SK-N-DZ (cell line): ENCODE data around the gene PTPRT.
A peak's percentile ranks its signal among the peaks of the same experiment; 100 is the strongest.

ENCODE experiments used
- DNase-seq: peaks from one replicate; pipeline ENCODE4 v3.0.0-alpha.2; 2015; ENCODE audit warnings: low spot score

Gene PTPRT

DNA sequence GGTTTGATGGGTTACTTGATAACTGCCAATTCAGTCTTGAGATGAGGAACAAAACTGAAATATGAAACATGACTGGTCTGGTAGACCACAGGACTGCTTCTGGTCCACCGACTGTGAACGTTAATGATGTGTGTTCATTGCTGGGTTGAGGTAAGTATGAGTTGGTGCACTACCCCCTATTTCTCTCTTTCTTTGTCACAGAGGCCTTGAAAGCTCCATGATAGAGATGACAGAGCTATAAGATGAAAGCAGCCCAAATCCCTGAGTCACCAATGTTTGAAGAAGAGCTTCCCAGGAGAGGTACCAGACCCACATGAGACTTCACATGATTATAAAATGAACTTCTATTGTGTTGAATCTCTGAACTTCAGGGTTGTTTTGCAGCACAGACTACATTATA is 555.5 kb downstream of the PTPRT start:
- no peak for DNase-seq

DNA sequence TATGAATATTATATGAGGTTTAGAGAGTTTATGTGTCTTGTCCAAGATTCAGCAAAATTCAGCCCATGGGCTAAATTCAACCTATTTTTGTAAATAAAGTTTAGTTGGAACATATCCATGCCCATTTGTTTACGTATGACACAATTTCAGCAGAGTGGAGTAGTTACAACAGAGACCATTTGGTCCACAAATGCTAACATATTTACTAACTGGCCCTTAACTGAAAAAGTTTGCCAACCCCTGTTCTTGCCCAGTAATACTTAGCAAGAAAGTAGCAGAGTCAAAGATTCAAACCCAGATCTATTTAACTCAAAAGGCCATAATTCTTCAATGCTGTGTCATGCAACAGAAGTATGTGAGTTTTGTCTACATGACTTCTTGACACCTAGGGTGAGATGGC is 561.0 kb downstream of the PTPRT start:
- DNase-seq, result no peak

DNA sequence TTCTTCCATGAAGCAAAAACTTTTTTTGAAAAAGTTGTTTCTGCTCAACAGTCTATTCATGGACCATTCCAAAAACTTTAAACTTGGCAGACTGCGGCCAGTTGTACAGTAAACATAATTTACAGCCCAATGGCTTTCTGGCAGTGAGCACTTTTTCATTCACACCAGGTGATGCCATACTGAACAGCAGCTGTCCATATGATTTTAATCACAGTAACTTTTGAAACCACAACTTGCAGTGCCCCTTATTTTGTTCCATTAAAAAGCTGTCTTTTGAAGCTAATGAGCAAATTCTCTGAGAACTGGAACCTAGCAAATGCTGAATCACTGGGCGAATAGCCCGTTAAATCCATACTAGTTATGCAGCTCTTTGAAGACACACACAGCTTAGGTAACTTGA is 576.6 kb downstream of the PTPRT start:
- DNase-seq, result no peak

DNA sequence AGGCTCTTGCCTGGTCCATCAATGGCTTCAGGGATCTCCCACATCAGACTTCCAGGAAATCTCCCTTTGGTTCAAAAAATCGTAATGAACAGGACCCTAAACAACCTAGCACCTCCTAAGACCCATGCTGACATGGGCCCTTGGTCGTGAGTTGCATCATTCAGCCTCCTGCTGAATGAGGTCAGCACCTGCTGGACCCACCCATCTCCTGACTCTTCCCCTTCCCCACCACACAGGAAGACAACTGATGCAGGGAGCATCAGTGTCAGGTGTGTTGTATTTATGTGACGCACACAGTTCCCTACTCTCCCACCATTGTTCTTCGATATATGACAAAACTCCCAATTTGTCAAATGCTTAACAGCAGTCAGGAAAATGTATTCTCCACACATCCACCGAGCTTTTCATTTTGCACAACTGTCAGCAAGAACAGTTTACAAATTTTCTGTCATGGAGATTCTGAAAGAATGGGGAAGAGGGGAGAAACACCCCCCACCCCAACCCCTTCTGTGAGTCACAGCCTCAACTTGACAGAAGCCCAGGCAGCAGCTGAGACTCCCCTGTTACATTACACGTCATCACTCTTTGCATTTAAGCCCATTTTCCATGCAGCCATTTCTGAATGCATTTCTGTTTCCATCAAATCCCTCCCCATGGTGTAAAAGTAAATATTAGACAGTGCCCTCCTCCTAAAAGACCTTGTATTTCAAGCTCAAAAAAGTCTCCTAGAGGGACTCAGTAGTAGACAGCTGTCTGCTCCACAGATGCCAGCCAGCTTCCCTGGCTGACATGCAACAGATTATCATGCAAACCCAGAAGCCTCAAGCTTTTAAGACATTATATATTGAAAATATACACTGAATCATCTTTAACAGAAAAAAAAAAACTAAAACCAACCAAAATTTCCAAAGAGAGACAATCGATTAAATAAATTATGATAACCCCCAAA is 577.5 kb downstream of the PTPRT start:
- no peak for DNase-seq

DNA sequence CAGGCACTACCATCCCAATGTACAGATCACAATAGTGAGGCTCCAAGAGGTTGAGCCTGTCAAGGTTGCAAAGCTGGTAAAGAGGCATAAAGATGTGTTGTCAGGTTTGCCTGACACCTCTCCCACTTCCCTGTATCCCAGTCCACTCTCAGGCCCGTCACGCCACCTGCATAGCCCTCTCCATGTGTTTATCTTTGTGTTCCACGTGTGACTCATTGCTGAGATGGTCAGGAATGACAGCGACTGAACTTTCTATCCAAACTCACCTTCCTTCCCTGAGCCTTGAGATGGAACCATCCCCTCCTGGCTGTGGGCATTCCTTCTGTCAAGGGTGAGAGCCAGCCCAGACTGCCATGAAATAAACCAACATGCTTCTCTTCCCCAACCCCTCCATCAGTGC is 578.3 kb downstream of the PTPRT start:
- DNase-seq, result no peak

DNA sequence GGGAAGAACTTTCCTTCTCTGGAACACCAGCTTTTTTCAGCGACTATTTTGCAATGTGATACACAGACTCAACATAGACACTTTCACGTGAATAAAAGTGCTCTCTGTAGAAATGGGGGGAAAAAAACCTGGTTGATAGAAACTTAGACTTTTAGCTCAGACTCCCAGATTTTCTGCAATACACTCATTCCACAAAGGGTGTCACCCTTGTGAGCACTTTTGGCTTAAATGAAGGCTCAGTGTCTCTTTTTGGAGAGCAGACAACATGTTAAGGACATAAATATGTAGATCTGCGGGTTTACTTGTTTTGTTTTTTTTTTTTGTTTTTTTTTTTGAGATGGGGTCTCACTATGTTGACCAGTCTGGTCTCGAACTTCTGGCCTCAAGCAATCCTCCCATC is 579.6 kb downstream of the PTPRT start:
- DNase-seq, result no peak

DNA sequence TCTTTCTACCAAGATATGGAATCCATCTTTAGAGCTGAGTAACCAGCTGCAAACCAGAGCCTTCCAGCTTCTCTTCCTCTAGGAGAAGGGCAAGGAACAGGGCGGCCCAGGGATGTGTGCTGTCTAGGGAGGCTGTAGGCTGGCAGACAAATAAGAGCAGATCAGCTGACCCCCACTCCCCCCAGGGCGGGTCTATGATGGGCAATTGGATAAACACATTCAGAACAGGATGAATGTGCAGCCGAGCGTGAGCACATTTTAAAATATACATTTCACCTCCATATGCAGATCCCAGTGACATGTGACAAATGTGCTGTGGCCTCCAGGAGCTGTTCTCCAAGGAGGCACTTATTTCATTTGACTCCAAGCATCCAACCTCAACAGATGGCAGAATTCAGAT is 580.1 kb downstream of the PTPRT start:
- no peak for DNase-seq

DNA sequence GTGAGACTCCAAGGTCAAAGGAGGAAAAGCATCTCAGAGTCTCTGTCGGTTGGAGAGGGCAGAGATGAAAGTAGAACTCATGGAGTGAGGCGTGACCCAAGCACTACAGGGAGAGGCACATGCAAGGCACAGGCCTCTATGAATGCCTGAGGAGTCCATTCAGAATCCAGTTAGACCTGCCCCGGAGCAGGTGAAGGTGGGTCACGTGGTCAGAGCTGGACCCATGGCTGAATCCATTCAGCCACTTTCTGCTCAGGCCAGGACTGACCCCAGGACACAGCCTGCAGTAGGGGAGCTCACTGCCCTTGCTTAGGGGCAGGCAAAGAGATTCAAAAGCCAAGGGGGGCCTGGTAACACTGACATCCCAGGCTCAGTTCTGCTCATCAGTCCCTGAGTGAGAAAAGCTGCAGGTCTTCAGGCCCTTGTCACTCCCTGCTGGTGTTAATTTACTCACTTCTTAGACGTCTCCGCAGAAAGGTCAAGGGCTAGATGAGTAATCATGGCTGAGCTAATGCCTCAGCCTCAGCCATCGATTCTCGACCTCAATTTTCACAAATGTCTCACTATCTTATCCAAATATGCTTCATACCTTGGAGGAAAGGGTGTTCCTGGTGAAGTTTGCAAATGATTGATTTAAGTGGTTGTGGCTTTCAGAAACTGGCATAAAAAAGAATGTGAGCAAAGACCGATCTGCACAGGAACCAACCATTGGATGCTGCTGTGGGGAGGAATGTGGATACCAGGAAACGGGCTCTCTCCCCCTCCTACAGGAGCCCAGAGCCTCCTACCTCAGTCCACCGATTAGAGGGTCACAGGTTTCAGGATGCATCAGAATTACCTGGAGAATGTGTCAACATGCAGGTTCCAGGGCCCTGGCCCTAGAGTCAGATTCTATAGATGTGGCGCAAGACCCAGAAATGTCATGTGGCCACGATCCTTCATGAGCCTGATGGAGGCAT is 584.4 kb downstream of the PTPRT start:
- no peak for DNase-seq

DNA sequence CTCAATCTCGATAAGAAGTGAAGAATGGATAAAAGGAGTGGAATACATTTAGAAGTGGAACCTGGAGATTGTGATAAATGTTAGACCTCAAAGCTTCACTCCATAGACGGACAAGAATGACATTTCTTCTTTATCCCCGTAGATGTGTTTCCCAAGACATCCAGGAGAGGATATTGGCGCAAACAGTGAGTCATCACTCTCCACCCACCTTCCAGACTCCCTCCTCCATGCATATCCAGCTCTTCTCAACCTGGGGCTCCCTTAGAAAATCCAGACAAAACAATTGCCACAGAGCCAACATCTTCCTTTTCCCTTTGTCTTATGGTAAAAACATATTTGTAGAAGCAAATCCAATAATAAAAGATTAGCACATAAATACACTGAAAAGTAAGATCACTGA is 586.1 kb downstream of the PTPRT start:
- no peak for DNase-seq

DNA sequence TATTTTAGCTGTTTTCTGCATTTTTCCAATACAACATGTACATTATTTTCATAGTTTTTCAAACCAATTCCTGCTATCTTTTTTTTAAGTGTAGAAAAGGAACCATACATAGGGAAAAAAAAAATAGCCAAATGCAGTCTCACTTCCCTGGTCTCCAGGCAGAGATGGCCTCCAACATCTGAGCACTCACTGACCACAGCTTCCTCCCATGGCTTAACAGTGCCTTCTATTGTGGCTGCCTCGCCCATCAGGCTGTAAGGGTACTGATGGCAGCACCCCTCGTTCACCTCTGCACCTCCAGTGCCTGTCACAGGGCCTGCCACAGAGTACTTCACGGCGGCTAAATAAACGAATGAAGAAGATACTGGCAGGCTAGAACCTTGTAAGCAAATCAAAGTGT is 591.1 kb downstream of the PTPRT start:
- no peak for DNase-seq

DNA sequence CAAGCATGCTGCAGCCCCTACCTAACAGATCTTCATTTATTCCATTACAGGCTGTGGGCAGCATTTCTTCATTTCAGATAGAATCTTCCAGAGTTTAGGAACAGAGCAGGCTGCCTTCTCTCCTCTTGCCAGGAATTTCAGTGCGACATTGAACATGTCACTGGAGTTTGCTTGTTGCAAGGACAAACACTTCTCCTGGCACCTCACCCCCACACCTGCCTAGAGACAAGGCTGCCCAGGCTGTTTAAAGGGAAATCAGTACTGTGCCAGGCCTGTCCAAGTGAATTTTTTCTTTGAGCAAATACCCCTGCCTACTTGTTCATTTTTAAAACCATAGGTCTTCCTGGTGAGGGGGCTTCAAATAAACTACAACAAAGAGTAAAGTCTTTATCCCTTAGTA is 594.1 kb downstream of the PTPRT start:
- DNase-seq, result no peak

DNA sequence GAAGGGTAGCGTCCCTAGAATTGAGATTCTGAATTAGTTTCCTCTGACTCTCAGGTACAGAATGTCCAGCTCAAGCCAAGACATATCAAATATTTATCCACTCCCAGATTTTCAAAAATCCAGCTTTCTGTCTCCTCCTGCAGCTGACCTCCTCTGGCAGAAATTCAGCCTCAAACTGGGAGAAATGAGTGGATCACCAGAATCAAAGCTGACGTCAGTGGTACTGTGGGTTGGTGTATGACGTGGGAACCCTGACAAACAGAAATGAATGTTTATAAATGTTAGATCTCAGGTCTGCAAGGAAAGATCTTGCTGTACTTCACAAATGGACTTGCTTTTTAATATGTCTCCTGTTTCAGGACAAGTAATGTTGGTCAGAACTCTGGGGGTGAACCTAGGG is 595.0 kb downstream of the PTPRT start:
- DNase-seq, result no peak

DNA sequence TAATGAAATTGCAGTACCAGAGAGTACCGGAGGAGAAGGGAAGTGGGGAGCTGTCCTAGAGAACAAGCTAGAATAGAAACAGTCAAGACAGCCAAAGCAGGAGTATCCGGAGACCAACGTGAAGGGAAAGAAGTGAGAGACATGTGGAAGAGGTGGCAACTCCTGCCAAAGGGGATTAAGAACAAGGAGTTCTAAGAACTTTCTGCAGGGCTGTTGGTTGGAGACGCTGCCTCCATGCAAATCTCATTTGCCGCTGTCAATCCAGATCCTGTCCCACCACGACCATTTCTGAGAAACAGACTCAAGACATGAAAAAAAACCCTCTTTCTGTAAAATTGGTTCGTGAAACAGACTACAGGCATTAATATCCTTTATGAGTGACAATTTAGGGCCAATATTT is 595.7 kb downstream of the PTPRT start:
- DNase-seq, result no peak

DNA sequence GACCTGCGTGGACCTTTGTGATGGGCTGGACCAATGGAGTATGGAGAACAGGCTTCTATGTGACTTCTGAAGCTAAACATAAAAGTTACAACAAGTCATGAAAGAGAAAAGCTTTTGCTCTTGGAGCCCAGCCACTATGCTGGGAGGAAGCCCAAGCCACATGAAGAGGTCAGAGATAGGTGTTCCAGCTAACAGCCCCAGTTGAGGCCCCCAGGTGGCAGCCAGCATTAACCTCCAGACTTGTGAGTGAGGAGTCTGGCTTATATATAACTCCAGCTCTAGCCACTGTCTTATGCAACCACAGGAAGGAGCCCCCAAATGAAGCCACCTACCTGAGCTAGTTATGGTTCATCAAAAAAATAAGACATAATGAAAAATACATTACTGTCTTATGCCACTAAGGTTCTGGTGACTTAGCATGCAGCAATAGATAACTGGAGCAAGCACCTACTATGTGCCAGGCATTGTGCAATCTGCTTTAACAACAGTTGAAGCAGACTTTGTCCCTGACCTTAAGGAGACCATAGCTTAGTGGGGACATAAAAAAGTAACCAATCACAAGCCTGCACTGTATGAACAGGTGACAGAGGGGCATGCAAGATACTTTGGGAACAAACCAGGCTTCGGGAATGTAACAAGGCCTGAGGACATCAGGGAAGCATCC is 599.6 kb downstream of the PTPRT start:
- DNase-seq, result no peak

DNA sequence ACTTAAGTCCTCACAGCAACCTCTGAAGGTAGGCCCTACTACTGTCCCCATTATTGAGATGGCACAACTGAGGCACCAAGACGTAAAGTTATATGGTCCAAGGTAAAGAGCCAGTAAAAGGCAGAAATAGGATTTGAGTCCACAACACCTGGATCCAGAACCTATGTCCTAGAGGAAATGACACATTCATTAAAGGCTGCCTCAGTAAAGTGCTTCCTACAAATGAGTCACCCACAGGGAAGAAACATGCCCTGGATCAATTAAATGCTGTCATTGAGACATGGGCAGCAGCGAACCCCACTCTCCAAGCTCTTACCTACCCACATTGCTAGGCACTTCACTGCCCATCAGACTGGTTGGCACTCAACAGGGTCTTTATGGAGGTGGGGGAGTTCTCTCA is 600.9 kb downstream of the PTPRT start:
- DNase-seq, result no peak

DNA sequence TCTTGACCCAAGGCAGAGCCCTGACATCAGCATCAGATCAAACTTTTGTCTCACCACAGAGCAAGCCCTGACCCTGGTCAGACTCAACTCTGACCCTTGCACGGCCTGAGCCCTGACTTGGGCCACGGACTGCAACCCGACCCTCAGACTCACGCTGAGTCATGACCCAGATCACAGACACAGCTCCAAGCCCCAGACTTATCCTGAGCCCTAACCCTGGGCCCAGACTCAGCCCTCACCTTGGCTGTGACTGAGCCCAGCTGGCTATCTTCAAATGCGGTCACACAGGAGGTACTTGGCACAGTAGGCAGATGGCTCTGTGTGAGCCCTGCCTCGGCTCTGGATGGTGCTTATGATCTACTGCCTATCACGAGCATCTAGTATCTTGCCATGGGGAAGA is 602.3 kb downstream of the PTPRT start:
- no peak for DNase-seq

DNA sequence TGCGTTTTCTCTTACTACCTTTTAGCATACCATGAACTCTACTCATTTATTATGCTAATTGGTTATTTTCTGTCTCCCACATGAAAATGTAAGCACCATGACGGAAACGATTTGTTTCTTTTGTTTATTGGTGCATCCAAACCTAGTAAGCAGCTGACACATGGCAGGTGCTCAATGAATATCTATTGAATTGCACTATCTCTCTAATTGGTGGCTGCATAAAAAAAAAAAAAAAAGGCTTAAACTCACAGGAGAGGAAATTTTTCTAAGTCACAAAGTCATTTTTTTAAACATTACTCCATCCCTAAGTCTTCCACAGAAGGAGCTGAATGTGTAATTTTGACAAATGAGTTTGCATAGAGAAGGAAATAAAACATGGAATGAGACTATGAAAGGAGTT is 608.4 kb downstream of the PTPRT start:
- DNase-seq, result no peak

DNA sequence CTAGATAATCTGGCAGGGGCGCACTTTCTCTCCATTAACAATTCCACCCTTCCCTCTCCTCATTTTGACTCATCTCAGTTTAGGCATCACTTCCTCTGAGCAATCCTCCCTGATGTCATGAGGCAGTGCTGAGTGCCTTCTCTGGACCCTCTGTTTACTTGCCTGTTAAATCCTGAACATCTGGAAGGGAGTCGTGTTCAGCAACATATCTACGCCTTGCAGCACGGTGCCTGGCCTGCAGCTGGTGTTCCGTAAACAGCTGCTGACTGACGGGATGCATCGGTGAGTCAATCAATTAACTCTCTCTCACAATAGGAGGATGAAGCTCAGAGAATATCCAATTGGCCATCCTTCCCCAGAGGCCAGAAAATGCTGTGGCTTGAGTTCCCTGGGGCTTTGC is 613.5 kb downstream of the PTPRT start:
- DNase-seq, result no peak

DNA sequence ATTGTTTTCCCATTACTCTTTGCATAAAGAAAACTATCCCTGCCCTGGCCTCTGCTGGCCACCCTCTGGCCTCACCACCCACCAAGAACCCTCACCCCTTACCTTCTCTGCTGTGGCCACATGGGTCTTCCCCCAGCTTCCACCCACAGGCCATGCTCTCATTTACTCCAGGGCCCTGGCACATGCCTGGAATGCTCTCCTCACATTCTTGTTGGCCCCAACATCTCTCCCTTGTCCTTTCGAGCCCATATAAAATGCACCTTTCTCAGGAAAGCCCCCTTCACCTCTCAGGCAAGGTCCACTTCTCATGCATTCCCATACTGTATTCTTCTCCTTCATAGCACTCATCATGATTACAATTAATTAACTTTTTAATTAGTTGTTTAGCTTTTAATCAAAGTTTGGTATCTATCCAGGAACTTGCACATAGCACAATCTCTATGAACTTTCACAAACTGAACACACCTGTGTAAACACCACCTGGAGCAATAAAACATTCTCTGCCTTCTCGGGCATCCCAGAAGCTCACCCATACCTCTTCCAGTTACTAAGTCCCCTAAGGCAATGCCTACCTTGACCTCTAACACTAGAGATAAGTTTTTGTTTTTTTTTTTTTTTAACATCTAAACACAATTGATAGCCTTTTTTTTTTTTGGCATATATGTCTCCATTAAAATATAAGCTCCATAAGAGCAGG is 617.2 kb downstream of the PTPRT start:
- no peak for DNase-seq

DNA sequence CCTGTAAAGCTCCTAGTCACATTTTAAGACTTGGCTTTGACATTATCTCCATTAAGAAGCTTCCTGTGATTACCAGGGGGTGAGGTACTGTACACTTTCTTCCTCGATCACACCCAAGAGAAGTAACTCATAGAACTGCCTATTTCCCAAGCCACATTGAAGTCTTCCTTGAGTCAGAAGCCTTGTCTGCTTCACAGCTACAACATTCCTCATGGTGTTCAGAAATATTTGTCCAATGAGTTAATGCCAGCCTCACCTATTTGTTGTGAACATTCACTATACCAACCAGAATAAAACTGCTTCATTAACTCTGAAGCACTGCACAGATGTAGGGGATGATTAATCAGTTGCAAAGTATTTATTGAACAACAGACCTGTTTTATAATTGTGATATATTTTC is 622.3 kb downstream of the PTPRT start:
- no peak for DNase-seq

DNA sequence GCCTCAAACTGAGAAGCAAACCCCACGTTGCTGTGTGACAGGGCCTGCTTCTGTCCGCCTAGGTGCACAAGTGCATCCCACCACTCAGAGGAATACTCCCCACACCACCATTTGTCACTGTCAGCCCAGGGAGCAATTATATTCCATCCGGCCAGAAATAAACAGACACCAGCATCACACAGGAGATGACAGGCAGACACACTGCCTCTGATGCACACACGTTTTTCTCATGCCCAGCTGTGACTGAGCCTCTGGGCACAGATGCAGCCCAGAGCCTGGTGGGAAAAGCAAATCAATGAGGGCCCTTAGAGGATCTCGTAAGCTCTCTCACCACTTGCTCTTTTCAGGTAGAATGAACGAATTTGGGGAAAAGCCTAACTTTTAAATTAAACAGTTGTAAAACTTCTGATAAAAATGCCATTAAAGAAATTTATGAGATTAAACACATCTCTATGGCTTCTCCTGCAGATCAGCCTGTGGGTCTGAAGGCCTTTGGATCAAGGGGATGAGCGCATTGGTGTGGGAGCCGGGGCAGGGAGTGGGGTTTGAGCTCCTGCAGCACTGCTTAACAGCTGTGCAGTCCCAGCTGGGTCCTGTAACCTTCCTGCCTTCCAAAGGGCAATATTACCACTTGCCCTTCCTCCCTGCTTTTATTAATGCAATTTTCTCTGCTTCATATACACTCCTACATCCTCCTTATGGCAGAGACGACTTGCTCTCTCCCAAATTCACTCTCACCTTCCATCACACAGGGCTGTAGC is 624.3 kb downstream of the PTPRT start:
- DNase-seq, result peak; percentile 6
